NB4 (cell line): ENCODE results near the gene GCFC2.
"Not testable (repeated sequence)": the region's sequence is repeated elsewhere in the genome, so short reads cannot be mapped to it uniquely, and the experiment has no call there.

ENCODE experiments used
- DNase-seq: peaks from one replicate; pipeline ENCODE4 v3.0.0; 2010; ENCODE audit warnings: low read depth
- H3K4me3 ChIP-seq: one replicate; pipeline ENCODE4 v1.5.1; 2011; ENCODE audit warnings: mild to moderate bottlenecking, low read depth, low read length, moderate library complexity
- MYC ChIP-seq: IDR thresholded peaks from 2 replicates; pipeline ENCODE4 v1.6.1; 2011; ENCODE audit warnings: low read depth, low read length
- POLR2A ChIP-seq: IDR thresholded peaks from 2 replicates; pipeline ENCODE4 v1.6.1; 2011; ENCODE audit warnings: mild to moderate bottlenecking; ENCODE audit not compliant: insufficient read length; ENCODE audit errors: extremely low read depth
- TF ChIP-seq, protein P1 (sequence below): IDR thresholded peaks from one replicate; pipeline ENCODE4 v1.5.1; 2012; ENCODE audit warnings: low read depth, low read length
- TF ChIP-seq, protein P2 (sequence below): IDR thresholded peaks from 2 replicates; pipeline ENCODE4 v1.6.1; 2011; ENCODE audit warnings: low read depth, low read length

Gene GCFC2

DNA sequence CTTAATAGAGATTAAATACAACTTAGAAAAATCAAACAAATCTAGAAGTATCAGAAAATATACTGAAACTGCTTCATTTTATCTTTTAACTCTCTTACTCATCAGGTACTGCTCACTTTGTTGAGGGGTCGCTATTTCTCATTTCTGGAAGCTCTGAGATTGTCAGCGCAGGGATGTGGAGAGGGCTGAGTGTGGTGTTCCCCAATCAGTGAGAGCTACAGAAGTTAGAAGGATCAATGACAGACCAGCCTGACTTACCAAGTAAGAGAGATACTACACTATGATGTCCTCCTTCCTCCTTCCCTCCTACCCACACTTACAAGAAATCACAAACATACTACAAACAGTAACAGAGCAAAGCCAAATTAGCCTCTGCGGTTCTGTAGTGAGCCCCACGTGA, 8.1 kb downstream of the GCFC2 start:
- no peak overlapping the region for H3K4me3 ChIP-seq
- no peak for DNase-seq
- TF ChIP-seq MYC: no peak
- no peak for TF ChIP-seq POLR2A
- TF ChIP-seq, protein P1, sequence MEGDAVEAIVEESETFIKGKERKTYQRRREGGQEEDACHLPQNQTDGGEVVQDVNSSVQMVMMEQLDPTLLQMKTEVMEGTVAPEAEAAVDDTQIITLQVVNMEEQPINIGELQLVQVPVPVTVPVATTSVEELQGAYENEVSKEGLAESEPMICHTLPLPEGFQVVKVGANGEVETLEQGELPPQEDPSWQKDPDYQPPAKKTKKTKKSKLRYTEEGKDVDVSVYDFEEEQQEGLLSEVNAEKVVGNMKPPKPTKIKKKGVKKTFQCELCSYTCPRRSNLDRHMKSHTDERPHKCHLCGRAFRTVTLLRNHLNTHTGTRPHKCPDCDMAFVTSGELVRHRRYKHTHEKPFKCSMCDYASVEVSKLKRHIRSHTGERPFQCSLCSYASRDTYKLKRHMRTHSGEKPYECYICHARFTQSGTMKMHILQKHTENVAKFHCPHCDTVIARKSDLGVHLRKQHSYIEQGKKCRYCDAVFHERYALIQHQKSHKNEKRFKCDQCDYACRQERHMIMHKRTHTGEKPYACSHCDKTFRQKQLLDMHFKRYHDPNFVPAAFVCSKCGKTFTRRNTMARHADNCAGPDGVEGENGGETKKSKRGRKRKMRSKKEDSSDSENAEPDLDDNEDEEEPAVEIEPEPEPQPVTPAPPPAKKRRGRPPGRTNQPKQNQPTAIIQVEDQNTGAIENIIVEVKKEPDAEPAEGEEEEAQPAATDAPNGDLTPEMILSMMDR: no peak
- TF ChIP-seq, protein P2, sequence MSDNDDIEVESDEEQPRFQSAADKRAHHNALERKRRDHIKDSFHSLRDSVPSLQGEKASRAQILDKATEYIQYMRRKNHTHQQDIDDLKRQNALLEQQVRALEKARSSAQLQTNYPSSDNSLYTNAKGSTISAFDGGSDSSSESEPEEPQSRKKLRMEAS: no peak

DNA sequence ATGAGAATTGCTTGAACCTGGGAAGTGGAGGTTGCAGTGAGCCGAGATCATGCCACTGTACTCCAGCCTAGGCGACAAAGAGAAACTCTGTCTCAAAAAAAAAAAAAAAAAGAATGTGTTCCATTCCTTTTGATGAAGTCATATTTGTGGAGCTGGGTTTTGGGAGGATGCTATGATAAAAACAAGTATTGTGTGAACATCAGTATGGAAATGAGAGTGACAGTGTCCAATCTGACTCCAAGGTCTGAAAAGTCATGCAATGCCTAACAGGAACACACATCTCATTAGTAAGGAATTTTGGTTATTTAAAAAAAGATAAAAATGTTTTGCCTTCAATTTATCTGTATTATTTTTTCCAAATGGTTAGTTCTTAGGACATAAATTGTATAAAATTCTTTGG, 11.8 kb downstream of the GCFC2 start:
- H3K4me3 ChIP-seq: no peak overlapping the region
- TF ChIP-seq, protein P2: no peak
- TF ChIP-seq MYC: no peak
- TF ChIP-seq, protein P1: no peak
- TF ChIP-seq POLR2A: no peak
- DNase-seq: no peak

DNA sequence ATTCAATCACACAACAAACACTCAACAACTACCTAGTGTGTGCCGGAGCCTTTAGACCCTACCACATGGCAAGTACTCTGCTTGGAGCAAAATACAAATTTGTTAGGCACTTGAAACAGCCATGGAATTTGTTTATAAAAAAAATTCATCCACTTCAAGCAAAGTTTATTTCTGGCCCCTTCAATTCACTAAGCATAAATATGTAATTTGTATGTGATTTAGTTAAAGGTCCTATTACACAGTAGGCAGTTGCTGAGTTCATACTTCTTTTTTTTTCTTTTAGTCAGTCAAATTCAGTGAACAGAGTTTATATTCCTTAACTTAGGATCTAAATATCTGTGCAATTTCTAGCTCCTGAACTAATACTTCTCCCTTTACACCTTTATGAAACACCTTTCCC, 22.5 kb downstream of the GCFC2 start:
- TF ChIP-seq, protein P1: no peak
- TF ChIP-seq, protein P2: no peak
- TF ChIP-seq MYC (no peak), POLR2A (no peak)
- no peak overlapping the region for H3K4me3 ChIP-seq
- no peak for DNase-seq

DNA sequence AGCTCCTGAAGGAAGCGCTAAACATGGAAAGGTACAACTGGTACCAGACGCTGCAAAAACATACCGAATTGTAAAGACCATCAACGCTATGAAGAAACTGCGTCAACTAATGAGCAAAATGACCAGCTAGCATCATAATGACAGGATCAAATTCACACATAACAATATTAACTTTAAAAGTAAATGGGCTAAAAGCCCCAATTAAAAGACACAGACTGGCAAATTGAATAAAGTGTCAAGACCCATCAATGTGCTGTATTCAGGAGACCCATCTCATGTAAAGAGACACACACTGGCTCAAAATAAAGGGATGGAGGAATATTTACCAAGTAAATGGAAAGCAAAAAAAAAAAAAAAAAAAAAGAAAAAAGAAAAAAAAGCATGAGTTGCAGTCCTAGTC, 27.3 kb downstream of the GCFC2 start:
- not testable (repeated sequence) for H3K4me3 ChIP-seq, DNase-seq

DNA sequence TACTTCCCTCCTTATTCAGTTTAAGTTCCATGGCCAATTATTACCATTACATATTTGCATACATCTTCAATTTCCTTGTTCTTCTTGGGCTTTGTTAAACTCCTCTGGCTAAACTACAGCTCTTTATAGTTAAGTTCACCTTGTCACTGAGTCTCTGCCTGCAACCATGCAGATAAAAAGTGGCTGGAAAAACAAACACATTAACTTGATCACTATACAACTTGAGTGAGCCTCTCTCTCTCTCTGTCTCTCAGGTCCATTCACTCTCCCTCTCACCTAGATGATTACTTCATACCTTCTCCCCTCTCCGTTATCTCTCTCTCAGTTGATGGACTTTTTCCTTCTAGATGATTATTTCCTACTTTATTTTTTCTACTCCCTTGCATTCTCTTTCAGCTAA, 30.3 kb downstream of the GCFC2 start:
- DNase-seq: no peak
- no peak overlapping the region for H3K4me3 ChIP-seq
- TF ChIP-seq, protein P2: no peak
- TF ChIP-seq POLR2A (no peak), MYC (no peak)
- TF ChIP-seq, protein P1: no peak

DNA sequence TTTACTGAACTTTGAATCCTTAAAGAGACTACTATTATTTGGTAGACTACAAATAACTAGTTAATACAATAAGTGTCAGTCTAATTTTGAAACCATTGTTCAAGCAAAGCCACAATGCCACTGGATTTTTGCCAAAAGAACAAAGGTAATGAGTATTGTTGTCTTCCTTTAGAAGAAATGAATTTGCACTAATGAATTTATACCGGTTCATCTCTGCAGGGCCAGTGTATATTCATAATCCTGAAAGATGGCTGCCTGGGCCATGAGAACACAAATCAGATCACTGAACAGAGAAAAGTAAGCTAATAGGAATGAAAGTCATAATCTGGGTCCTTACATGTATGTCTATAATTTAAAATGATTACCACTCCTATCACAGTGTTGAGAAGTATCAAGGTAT, 31.2 kb downstream of the GCFC2 start:
- TF ChIP-seq POLR2A (no peak), MYC (no peak)
- TF ChIP-seq, protein P2: no peak
- TF ChIP-seq, protein P1: no peak
- no peak for DNase-seq

More for the DNA sequence above, 31.2 kb downstream of the GCFC2 start:
- no peak overlapping the region for H3K4me3 ChIP-seq
